ENCODE results near the gene ADAMTS17.

ADAMTS17 gene

GRCh38 chr15:100166313-100166712, 175.5 kb downstream of the ADAMTS17 start:
- no peak for TF ChIP-seq CTCF (IDR thresholded peaks at IDR 0.05; ENCODE audit: low read depth, low read length, missing control alignments)
- H3K4me3 ChIP-seq (ENCODE audit: low read depth, low read length) = no peak overlapping the region
- no peak for DNase-seq (ENCODE audit: low read depth)

- no peak overlapping the region for H3K4me3 ChIP-seq (ENCODE audit: low read depth, low read length)
- TF ChIP-seq CTCF (IDR thresholded peaks at IDR 0.05; ENCODE audit: low read depth, low read length, missing control alignments) = no peak
- DNase-seq (ENCODE audit: low read depth) = no peak
Observed at GRCh38 chr15:100163961-100164360, 177.8 kb downstream of the ADAMTS17 start.

- no peak overlapping the region for H3K4me3 ChIP-seq (ENCODE audit: low read depth, low read length)
- no peak for DNase-seq (ENCODE audit: low read depth)
- TF ChIP-seq CTCF (IDR thresholded peaks at IDR 0.05; ENCODE audit: low read depth, low read length, missing control alignments) = no peak
Observed at GRCh38 chr15:100160953-100161352, 180.8 kb downstream of the ADAMTS17 start.

- no peak for TF ChIP-seq CTCF (IDR thresholded peaks at IDR 0.05; ENCODE audit: low read depth, low read length, missing control alignments)
- no peak for DNase-seq (ENCODE audit: low read depth)
- no peak overlapping the region for H3K4me3 ChIP-seq (ENCODE audit: low read depth, low read length)
Observed at GRCh38 chr15:100159436-100159835, 182.3 kb downstream of the ADAMTS17 start.

- H3K4me3 ChIP-seq (ENCODE audit: low read depth, low read length) = no peak overlapping the region
- TF ChIP-seq CTCF (IDR thresholded peaks at IDR 0.05; ENCODE audit: low read depth, low read length, missing control alignments) = no peak
- no peak for DNase-seq (ENCODE audit: low read depth)
Observed at GRCh38 chr15:100158356-100158755, 183.4 kb downstream of the ADAMTS17 start.

- no peak for TF ChIP-seq CTCF (IDR thresholded peaks at IDR 0.05; ENCODE audit: low read depth, low read length, missing control alignments)
- H3K4me3 ChIP-seq (ENCODE audit: low read depth, low read length) = no peak overlapping the region
- no peak for DNase-seq (ENCODE audit: low read depth)
Observed at GRCh38 chr15:100156201-100156600, 185.6 kb downstream of the ADAMTS17 start.

- DNase-seq (ENCODE audit: low read depth) = no peak
- H3K4me3 ChIP-seq (ENCODE audit: low read depth, low read length) = no peak overlapping the region
- no peak for TF ChIP-seq CTCF (IDR thresholded peaks at IDR 0.05; ENCODE audit: low read depth, low read length, missing control alignments)
Observed at GRCh38 chr15:100154338-100154737, 187.4 kb downstream of the ADAMTS17 start.

Measured in GM12864 (cell line).